ENCODE data around the gene ARFGAP2. TPM values are rescaled to one million over a fixed set of nuclear protein-coding genes. Genes with fewer than 3 reads are reported as not detected.

The ARFGAP2 gene
- total RNA-seq, 3 donors from 2014 or later, result 139 to 183 (median 175) TPM

GRCh38 chr11:47175746-47176327 lies 842 bp downstream of the ARFGAP2 start:
- H3K27ac ChIP-seq, result peak overlapping the region; percentile 98 to 99
- H3K4me1 ChIP-seq, result peaks cover 2 to 18% of the 10 kb centered on the region in 2 donors

GRCh38 chr11:47172740-47173336 lies 3.8 kb downstream of the ARFGAP2 start:
- H3K4me1 ChIP-seq, result peaks cover 2 to 15% of the 10 kb centered on the region in 2 donors
- intact Hi-C loops (cut with DNase I; ENCODE audit: low total_unique reads), result no loop called here
- H3K36me3 ChIP-seq, result peaks cover 14% of the 10 kb centered on the region

More at GRCh38 chr11:47175746-47176327, 842 bp downstream of the ARFGAP2 start:
- Histone ChIP-seq H3K36me3 (peaks cover 13% of the 10 kb centered on the region), H3K4me3 (peak overlapping the region; percentile 97 to 99 (median 98)), H3K9me3 (no peaks in the 10 kb centered on the region), H3K27me3 (no peaks in the 10 kb centered on the region)
- no peak for DNase-seq (ENCODE audit: low spot score in 2 of 2)
- TF ChIP-seq CTCF (IDR thresholded peaks at IDR 0.05) (no peak), POLR2A (IDR thresholded peaks at IDR 0.05) (no peak), POLR2AphosphoS5 (IDR thresholded peaks at IDR 0.05) (no peak)
- intact Hi-C loops (cut with DNase I; ENCODE audit: low total_unique reads), result no loop called here

GRCh38 chr11:47171856-47172255 lies 4.8 kb downstream of the ARFGAP2 start:
- H3K9me3 ChIP-seq, result no peaks in the 10 kb centered on the region
- DNase-seq (ENCODE audit: low spot score in 2 of 2), result no peak
- no peak overlapping the region for H3K4me3 ChIP-seq
- TF ChIP-seq CTCF (IDR thresholded peaks at IDR 0.05) (no peak), POLR2A (IDR thresholded peaks at IDR 0.05) (no peak), POLR2AphosphoS5 (IDR thresholded peaks at IDR 0.05) (no peak)
- H3K36me3 ChIP-seq, result peaks cover 17% of the 10 kb centered on the region
- no peaks in the 10 kb centered on the region for H3K27me3 ChIP-seq
- no peak overlapping the region for H3K27ac ChIP-seq
- peaks cover 2 to 10% of the 10 kb centered on the region in 2 donors for H3K4me1 ChIP-seq
- intact Hi-C loops (cut with DNase I; ENCODE audit: low total_unique reads), result loop anchor here (2.0 kb wide), 1 partner anchor 59 kb away; no protein-coding TSS in a partner anchor

More at GRCh38 chr11:47172740-47173336, 3.8 kb downstream of the ARFGAP2 start:
- DNase-seq (ENCODE audit: low spot score in 2 of 2), result no peak
- Histone ChIP-seq H3K27me3 (no peaks in the 10 kb centered on the region), H3K27ac (no peak overlapping the region), H3K9me3 (no peaks in the 10 kb centered on the region), H3K4me3 (no peak overlapping the region)
- TF ChIP-seq POLR2A (IDR thresholded peaks at IDR 0.05), result no peak
- TF ChIP-seq CTCF (IDR thresholded peaks at IDR 0.05), result no peak
- no peak for TF ChIP-seq POLR2AphosphoS5 (IDR thresholded peaks at IDR 0.05)

- H3K4me1 ChIP-seq, result peaks cover 2 to 10% of the 10 kb centered on the region in 2 donors
- peaks cover 21% of the 10 kb centered on the region for H3K36me3 ChIP-seq
- no peak overlapping the region for H3K27ac ChIP-seq
- DNase-seq (ENCODE audit: low spot score in 2 of 2), result no peak
- H3K27me3 ChIP-seq, result no peaks in the 10 kb centered on the region
- intact Hi-C loops (cut with DNase I; ENCODE audit: low total_unique reads), result loop anchor here (2.0 kb wide), 1 partner anchor 60 kb away; no protein-coding TSS in a partner anchor
- no peak for TF ChIP-seq POLR2A (IDR thresholded peaks at IDR 0.05)
- no peak for TF ChIP-seq POLR2AphosphoS5 (IDR thresholded peaks at IDR 0.05)
- TF ChIP-seq CTCF (IDR thresholded peaks at IDR 0.05), result no peak
- no peaks in the 10 kb centered on the region for H3K9me3 ChIP-seq
- H3K4me3 ChIP-seq, result no peak overlapping the region
Measured at GRCh38 chr11:47171061-47171838, 5.4 kb downstream of the ARFGAP2 start.

Data from breast epithelium (tissue), 4 donors.